Testis (tissue), 2 donors: Measurements from ENCODE around the gene ZNRD2.
A peak's percentile ranks its signal among the peaks of the same experiment; 100 is the strongest.

Source experiments
- POLR2A ChIP-seq: fragments of 450-650 bp; IDR thresholded peaks from one replicate; pipeline ENCODE4 v1.6.1; 2017; ENCODE audit warnings: antibody characterized with exemption, mild to moderate bottlenecking, moderate library complexity
- TF ChIP-seq, protein P1 (sequence below), 3 experiments: fragments of 450-650 bp in 2 of 3; fragments of 200-600 bp in 1 of 3; sonication (generic) in 1 of 3; IDR thresholded peaks; one replicate each; pipeline ENCODE4 v1.5.1; 2016 to 2019; ENCODE audit warnings: antibody characterized with exemption in 3 of 3, mild to moderate bottlenecking in 2 of 3, moderate library complexity in 1 of 3

DNA sequence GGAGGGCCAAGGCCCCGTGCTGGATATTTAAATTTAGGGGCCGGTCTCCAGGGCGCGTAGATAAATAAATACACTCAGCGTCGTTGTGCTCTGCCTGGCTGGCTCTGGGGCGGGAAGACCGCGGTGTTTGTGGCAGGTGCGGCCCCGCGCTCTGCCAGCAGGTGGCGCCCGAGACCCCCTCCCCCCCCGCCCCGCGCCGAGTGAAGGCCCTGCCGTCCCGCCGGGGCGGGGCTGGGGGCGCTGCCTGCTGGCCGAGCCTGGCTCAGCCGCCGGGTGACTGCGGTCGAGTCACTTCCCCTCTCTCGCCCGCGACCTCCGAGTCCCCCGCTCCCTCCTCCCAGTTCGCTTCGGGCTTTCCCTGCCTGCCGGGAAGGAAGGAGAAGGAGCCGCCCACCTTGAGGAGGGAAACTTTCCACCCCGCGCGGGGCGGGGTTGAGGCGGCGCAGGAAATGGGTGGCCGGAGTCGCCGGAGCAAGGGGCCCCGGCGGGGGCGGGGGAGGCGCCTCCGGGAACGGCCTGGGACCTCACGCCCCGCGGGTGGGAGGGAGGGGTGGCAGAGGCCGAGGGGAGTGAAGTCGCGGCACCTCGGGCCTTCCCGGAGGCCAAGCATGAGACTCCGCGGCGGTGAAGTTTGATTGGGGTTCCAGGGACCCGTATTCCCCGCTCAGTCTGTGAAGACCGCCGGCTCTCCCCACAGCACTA lies 4.0 kb downstream of the ZNRD2 start:
- TF ChIP-seq, protein P1, sequence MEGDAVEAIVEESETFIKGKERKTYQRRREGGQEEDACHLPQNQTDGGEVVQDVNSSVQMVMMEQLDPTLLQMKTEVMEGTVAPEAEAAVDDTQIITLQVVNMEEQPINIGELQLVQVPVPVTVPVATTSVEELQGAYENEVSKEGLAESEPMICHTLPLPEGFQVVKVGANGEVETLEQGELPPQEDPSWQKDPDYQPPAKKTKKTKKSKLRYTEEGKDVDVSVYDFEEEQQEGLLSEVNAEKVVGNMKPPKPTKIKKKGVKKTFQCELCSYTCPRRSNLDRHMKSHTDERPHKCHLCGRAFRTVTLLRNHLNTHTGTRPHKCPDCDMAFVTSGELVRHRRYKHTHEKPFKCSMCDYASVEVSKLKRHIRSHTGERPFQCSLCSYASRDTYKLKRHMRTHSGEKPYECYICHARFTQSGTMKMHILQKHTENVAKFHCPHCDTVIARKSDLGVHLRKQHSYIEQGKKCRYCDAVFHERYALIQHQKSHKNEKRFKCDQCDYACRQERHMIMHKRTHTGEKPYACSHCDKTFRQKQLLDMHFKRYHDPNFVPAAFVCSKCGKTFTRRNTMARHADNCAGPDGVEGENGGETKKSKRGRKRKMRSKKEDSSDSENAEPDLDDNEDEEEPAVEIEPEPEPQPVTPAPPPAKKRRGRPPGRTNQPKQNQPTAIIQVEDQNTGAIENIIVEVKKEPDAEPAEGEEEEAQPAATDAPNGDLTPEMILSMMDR (IDR thresholded peaks at IDR 0.05) = peak; percentile 90 to 98 (median 93)
- no peak for TF ChIP-seq POLR2A
